Loucy (cell line): ENCODE data around the gene DUSP5.

Experiments used
- H2AFZ ChIP-seq: fragments of 200-600 bp; sonication (generic); 2 replicates; pipeline ENCODE4 v1.6.0; 2016; ENCODE audit warnings: antibody characterized with exemption, mild to moderate bottlenecking, low read length, moderate library complexity
- H3F3A ChIP-seq: fragments of 200-600 bp; 2 replicates; pipeline ENCODE4 v1.6.0; 2016; ENCODE audit warnings: antibody characterized with exemption, low read depth, mild to moderate bottlenecking
- H3K27me3 ChIP-seq: fragments of 200-600 bp; sonication (generic); 2 replicates; pipeline ENCODE4 v1.6.1; 2014; ENCODE audit warnings: low read length, mild to moderate bottlenecking; ENCODE audit not compliant: insufficient read depth, poor library complexity, severe bottlenecking
- H3K36me3 ChIP-seq: fragments of 200-600 bp; sonication (generic); 2 replicates; pipeline ENCODE4 v1.6.1; 2016; ENCODE audit warnings: low read length; ENCODE audit not compliant: insufficient read depth
- H3K4me1 ChIP-seq: fragments of 200-600 bp; sonication (generic); 2 replicates; pipeline ENCODE4 v1.5.1; 2014; ENCODE audit warnings: low read length, mild to moderate bottlenecking; ENCODE audit not compliant: insufficient read depth, poor library complexity, severe bottlenecking
- H3K4me2 ChIP-seq: fragments of 200-600 bp; sonication (generic); 2 replicates; pipeline ENCODE4 v1.6.0; 2014; ENCODE audit warnings: antibody characterized with exemption, low read length, low read depth, mild to moderate bottlenecking; ENCODE audit not compliant: poor library complexity, severe bottlenecking
- H3K4me3 ChIP-seq: fragments of 200-600 bp; sonication (generic); 2 replicates; pipeline ENCODE4 v1.5.1; 2014; ENCODE audit warnings: low read length, mild to moderate bottlenecking, mixed read lengths; ENCODE audit not compliant: poor library complexity, severe bottlenecking
- H3K79me2 ChIP-seq: fragments of 200-600 bp; sonication (generic); 2 replicates; pipeline ENCODE4 v1.6.1; 2014; ENCODE audit warnings: low read length; ENCODE audit not compliant: insufficient read depth
- H3K9ac ChIP-seq: fragments of 200-600 bp; sonication (generic); 2 replicates; pipeline ENCODE4 v1.6.0; 2014; ENCODE audit warnings: mild to moderate bottlenecking, low read depth, low read length, moderate library complexity; ENCODE audit not compliant: poor library complexity, severe bottlenecking
- H3K9me2 ChIP-seq: fragments of 200-600 bp; sonication (generic); replicated peaks from 2 replicates; pipeline ENCODE4 v1.6.1; 2016; ENCODE audit warnings: low read depth, low read length, mixed read lengths
- H3K9me3 ChIP-seq: fragments of 200-600 bp; sonication (generic); 2 replicates; pipeline ENCODE4 v1.6.1; 2014; ENCODE audit warnings: mild to moderate bottlenecking, antibody characterized with exemption, low read length, low read depth; ENCODE audit not compliant: insufficient read depth
- H4K20me1 ChIP-seq: fragments of 200-600 bp; sonication (generic); 2 replicates; pipeline ENCODE4 v1.6.0; 2014; ENCODE audit warnings: antibody characterized with exemption, low read length, mild to moderate bottlenecking; ENCODE audit not compliant: insufficient read depth, poor library complexity, severe bottlenecking
- CTCF ChIP-seq: fragments of 200-600 bp; sonication (generic); conservative IDR thresholded peaks from 2 replicates; pipeline ENCODE4 v1.5.1; 2014; ENCODE audit warnings: mild to moderate bottlenecking, antibody characterized with exemption, low read length
- EZH2phosphoT487 ChIP-seq: fragments of 200-600 bp; IDR thresholded peaks from 2 replicates; pipeline ENCODE4 v1.6.1; 2018; ENCODE audit warnings: antibody characterized with exemption, mild to moderate bottlenecking, moderate library complexity, borderline replicate concordance

The DUSP5 gene

GRCh38 chr10:110508806-110509544 is 11.3 kb downstream of the DUSP5 start:
- Histone ChIP-seq H3K9me2 (no peaks in the 10 kb centered on the region), H4K20me1 (no peaks in the 10 kb centered on the region), H3K9ac (no peak overlapping the region)

GRCh38 chr10:110509560-110509959 is 11.9 kb downstream of the DUSP5 start:
- H3K79me2 ChIP-seq: no peaks in the 10 kb centered on the region
- no peaks in the 10 kb centered on the region for H3K9me3 ChIP-seq
- no peak overlapping the region for H3K4me3 ChIP-seq
- H3K4me2 ChIP-seq: no peak overlapping the region
- no peak for TF ChIP-seq EZH2phosphoT487
- no peak for TF ChIP-seq CTCF
- no peak overlapping the region for H2AFZ ChIP-seq
- no peak overlapping the region for H3K9ac ChIP-seq
- no peaks in the 10 kb centered on the region for H3K4me1 ChIP-seq
- no peaks in the 10 kb centered on the region for H3K9me2 ChIP-seq
- no peaks in the 10 kb centered on the region for H3F3A ChIP-seq
- no peaks in the 10 kb centered on the region for H3K27me3 ChIP-seq
- peaks cover 12% of the 10 kb centered on the region; the same call in 1 of the 2 replicates for H3K36me3 ChIP-seq
- no peaks in the 10 kb centered on the region for H4K20me1 ChIP-seq

More at GRCh38 chr10:110508806-110509544, 11.3 kb downstream of the DUSP5 start:
- TF ChIP-seq EZH2phosphoT487 (no peak), CTCF (no peak)
- Histone ChIP-seq H2AFZ (no peak overlapping the region), H3K4me2 (no peak overlapping the region), H3K4me1 (no peaks in the 10 kb centered on the region), H3K36me3 (peaks cover 12% of the 10 kb centered on the region; the same call in 1 of the 2 replicates), H3F3A (no peaks in the 10 kb centered on the region), H3K27me3 (no peaks in the 10 kb centered on the region), H3K4me3 (no peak overlapping the region), H3K9me3 (no peaks in the 10 kb centered on the region), H3K79me2 (no peaks in the 10 kb centered on the region)

- Histone ChIP-seq H3K79me2 (no peaks in the 10 kb centered on the region), H4K20me1 (no peaks in the 10 kb centered on the region), H3K27me3 (no peaks in the 10 kb centered on the region), H3K4me2 (no peak overlapping the region), H3K9ac (no peak overlapping the region), H3K4me1 (no peaks in the 10 kb centered on the region), H3K36me3 (peaks cover 12% of the 10 kb centered on the region; the same call in 1 of the 2 replicates), H3K4me3 (no peak overlapping the region), H3F3A (no peaks in the 10 kb centered on the region), H3K9me2 (no peaks in the 10 kb centered on the region), H2AFZ (no peak overlapping the region), H3K9me3 (no peaks in the 10 kb centered on the region)
- TF ChIP-seq CTCF (no peak), EZH2phosphoT487 (no peak)
These were observed 12.4 kb downstream of the DUSP5 start for GRCh38 chr10:110510086-110510485.
